ENCODE data around the gene MTMR3.

DNA sequence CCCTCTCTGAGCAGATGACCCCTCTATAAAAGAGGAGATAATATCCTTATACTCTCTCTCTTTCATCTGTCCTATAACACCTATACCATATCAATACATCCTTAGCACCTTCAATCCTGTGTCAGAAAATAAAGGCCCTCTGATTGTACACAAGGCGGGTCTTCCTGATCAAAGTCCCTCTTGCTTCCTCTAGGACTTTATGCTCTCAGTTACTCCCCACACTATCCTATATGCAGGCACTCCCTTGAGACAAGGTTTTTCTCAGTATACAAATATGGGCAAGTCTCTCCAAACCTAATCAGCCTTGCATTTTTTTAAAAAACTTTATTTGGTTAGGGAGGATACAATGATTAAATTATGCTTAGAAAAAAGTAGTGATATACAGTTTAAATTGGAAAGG is 180.0 kb downstream of the MTMR3 start:
- TF ChIP-seq, protein P1, sequence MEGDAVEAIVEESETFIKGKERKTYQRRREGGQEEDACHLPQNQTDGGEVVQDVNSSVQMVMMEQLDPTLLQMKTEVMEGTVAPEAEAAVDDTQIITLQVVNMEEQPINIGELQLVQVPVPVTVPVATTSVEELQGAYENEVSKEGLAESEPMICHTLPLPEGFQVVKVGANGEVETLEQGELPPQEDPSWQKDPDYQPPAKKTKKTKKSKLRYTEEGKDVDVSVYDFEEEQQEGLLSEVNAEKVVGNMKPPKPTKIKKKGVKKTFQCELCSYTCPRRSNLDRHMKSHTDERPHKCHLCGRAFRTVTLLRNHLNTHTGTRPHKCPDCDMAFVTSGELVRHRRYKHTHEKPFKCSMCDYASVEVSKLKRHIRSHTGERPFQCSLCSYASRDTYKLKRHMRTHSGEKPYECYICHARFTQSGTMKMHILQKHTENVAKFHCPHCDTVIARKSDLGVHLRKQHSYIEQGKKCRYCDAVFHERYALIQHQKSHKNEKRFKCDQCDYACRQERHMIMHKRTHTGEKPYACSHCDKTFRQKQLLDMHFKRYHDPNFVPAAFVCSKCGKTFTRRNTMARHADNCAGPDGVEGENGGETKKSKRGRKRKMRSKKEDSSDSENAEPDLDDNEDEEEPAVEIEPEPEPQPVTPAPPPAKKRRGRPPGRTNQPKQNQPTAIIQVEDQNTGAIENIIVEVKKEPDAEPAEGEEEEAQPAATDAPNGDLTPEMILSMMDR (IDR thresholded peaks at IDR 0.05) = no peak
- no peak for TF ChIP-seq POLR2A (IDR thresholded peaks at IDR 0.05)
